ENCODE measurements around the gene RGS16.

Gene RGS16

GRCh38 chr1:182607566-182607965 is 3.4 kb upstream of the RGS16 start:
- CTCF ChIA-PET = interaction anchor here (0.6 to 41.1 kb wide), 7 partner anchors 6 to 179 kb away, joined by 3 to 1252 read pairs (median 6); partner anchors contain the start of genes NPL and RNASEL
- TF ChIP-seq, protein P1, sequence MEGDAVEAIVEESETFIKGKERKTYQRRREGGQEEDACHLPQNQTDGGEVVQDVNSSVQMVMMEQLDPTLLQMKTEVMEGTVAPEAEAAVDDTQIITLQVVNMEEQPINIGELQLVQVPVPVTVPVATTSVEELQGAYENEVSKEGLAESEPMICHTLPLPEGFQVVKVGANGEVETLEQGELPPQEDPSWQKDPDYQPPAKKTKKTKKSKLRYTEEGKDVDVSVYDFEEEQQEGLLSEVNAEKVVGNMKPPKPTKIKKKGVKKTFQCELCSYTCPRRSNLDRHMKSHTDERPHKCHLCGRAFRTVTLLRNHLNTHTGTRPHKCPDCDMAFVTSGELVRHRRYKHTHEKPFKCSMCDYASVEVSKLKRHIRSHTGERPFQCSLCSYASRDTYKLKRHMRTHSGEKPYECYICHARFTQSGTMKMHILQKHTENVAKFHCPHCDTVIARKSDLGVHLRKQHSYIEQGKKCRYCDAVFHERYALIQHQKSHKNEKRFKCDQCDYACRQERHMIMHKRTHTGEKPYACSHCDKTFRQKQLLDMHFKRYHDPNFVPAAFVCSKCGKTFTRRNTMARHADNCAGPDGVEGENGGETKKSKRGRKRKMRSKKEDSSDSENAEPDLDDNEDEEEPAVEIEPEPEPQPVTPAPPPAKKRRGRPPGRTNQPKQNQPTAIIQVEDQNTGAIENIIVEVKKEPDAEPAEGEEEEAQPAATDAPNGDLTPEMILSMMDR (IDR thresholded peaks at IDR 0.05; ENCODE audit: control extremely low read depth, extremely low read depth, low read depth, missing control alignments) = no peak
- POLR2A ChIA-PET = no interaction called here
- no peak for DNase-seq (ENCODE audit: extremely low spot score)

GRCh38 chr1:182603646-182604174 is 479 bp downstream of the RGS16 start:
- DNase-seq (ENCODE audit: extremely low spot score) = no peak
- TF ChIP-seq, protein P1 (IDR thresholded peaks at IDR 0.05; ENCODE audit: control extremely low read depth, extremely low read depth, low read depth, missing control alignments) = no peak
- ChIA-PET POLR2A (interaction anchor here (0.6 to 2.3 kb wide), 8 partner anchors 8 to 459 kb away, joined by 3 to 20 read pairs (median 4); partner anchors contain the start of gene RNASEL), CTCF (interaction anchor here (0.9 to 41.1 kb wide), 6 partner anchors 10 to 183 kb away, joined by 3 to 1252 read pairs (median 5); partner anchors contain the start of gene NPL)

DNA sequence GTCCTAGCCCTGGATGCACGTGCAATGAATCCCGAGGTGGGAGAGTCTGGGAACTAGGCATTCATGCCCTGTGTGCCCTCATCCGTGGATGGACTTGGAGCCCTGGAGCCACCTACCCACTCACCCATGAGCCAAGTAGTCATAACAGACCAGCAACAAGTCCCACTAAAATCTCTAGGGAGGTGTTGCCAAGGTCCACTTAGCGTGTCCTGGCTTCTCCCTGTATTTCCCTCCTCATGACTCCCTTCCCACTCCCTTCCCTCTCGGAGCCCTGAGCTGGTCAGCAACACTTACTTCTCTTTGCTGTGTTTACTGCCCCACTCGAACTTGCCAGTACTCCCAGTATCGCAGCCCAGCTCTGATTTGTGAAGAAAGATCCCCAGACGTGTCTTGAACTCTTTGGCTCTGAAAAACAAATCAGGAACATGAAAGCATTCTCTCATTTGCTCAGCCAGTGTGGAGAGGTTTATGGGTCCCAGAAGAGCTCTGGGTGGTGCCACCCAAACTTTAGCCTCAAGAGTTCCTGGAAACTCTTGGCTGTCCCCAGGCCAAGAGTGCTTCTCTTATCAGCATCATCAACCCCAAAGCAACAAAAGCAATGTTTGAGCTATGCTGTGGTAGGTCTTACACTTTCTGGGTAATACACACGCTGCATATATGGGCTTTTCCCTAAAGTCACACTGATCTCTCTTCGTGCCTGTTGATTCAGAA is 1.1 kb downstream of the RGS16 start:
- POLR2A ChIA-PET = interaction anchor here (0.6 to 2.3 kb wide), 7 partner anchors 13 to 459 kb away, joined by 3 to 20 read pairs (median 4); partner anchors contain the start of gene RNASEL

DNA sequence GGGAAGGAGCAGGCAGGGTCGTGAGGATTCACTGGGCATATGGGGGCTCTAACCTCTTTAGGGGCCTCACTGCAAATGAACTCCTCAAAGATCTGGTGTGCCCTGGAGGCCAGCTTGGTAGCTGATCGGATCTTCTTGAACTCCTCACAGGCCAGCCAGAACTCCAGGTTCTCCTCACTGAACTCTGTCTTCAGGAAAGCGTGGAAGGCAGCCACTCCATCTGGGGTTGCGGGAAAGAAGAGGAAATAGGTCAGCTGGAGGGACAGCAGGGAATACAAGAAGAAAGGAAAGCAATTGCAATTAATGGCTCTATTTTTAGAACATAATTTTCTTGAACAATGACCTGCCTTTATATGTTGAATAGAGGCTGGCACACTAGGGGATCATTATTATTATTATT is 2.3 kb downstream of the RGS16 start:
- DNase-seq (ENCODE audit: extremely low spot score) = no peak
- TF ChIP-seq, protein P1 (IDR thresholded peaks at IDR 0.05; ENCODE audit: control extremely low read depth, extremely low read depth, low read depth, missing control alignments) = no peak
- ChIA-PET CTCF (interaction anchor here (0.7 to 41.1 kb wide), 22 partner anchors 12 to 458 kb away, joined by 3 to 1252 read pairs (median 4); partner anchors contain the start of genes NPL and RNASEL), POLR2A (interaction anchor here (1.0 kb wide), 1 partner anchor 188 kb away, joined by 3 read pairs; no protein-coding TSS in a partner anchor)

More for the DNA sequence above, 1.1 kb downstream of the RGS16 start:
- TF ChIP-seq, protein P1 (IDR thresholded peaks at IDR 0.05; ENCODE audit: control extremely low read depth, extremely low read depth, low read depth, missing control alignments) = no peak
- no peak for DNase-seq (ENCODE audit: extremely low spot score)
- CTCF ChIA-PET = interaction anchor here (0.9 to 41.1 kb wide), 6 partner anchors 9 to 183 kb away, joined by 3 to 1252 read pairs (median 5); partner anchors contain the start of gene NPL

GRCh38 chr1:182601416-182601786 is 2.8 kb downstream of the RGS16 start:
- TF ChIP-seq, protein P1 (IDR thresholded peaks at IDR 0.05; ENCODE audit: control extremely low read depth, extremely low read depth, low read depth, missing control alignments) = peak; percentile 67
- CTCF ChIA-PET = interaction anchor here (0.7 to 41.1 kb wide), 33 partner anchors 12 to 517 kb away, joined by 3 to 1252 read pairs (median 4); partner anchors contain the start of genes NPL and RNASEL
- POLR2A ChIA-PET = interaction anchor here (1.0 kb wide), 1 partner anchor 189 kb away, joined by 3 read pairs; no protein-coding TSS in a partner anchor
- DNase-seq (ENCODE audit: extremely low spot score) = peak; percentile 78

DNA sequence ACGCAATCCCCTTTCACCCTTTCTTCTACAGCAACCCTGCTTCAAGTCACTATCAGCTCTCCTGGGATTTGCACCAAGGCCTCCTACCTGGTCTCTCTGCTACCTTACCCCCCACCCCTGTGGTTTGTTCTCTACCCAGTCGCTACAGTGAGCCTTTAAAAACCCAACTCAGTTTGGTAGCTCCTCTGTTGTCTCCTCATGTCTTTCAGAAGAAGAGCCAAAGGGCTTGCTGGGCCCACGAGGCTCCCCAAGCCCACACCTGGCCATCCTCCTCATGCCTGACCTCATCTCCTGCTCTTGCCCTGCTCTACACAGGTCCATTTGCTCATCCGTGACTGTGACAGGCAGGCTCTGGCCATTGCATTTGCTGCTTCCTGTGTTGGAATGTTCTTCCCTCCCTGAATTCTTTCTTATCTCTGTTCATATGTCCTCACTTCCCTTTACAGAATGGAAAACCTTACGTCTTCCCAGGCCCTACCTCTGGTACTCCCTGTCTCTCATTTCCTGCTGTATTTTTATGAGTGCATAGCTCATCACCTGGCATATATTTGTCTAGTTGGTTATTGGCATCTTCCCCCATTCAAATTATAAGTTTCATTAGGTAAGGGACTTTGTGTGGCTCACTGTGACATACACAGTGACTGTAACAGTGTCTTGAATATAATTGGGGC is 3.3 kb downstream of the RGS16 start:
- ChIA-PET POLR2A (interaction anchor here (1.0 to 1.2 kb wide), 2 partner anchors 182 to 189 kb away, joined by 3 read pairs; no protein-coding TSS in a partner anchor), CTCF (interaction anchor here (0.7 to 41.1 kb wide), 36 partner anchors 6 to 517 kb away, joined by 3 to 1252 read pairs (median 4); partner anchors contain the start of genes NPL, RGS16 and RNASEL)
- TF ChIP-seq, protein P1 (IDR thresholded peaks at IDR 0.05; ENCODE audit: control extremely low read depth, extremely low read depth, low read depth, missing control alignments) = no peak
- DNase-seq (ENCODE audit: extremely low spot score) = no peak

Data from GM10248 (cell line).